GM18868 (cell line): ENCODE data around the gene TRIP12.
"Not testable (repeated sequence)": the region's sequence is repeated elsewhere in the genome, so short reads cannot be mapped to it uniquely, and the experiment has no call there.

Experiments used
- ATAC-seq: cut with Tn5 transposase; IDR thresholded peaks from one replicate; pipeline ENCODE4 v1.9.1; 2021; ENCODE audit warnings: mild to moderate bottlenecking, moderate library complexity; ENCODE audit not compliant: unreplicated experiment

TRIP12 gene

GRCh38 chr2:229921101-229921891 is 513 bp downstream of the TRIP12 start:
- peak; percentile 23 for ATAC-seq

- no peak for ATAC-seq
These were observed 1.7 kb downstream of the TRIP12 start for GRCh38 chr2:229920011-229920641.

GRCh38 chr2:229917793-229918192 is 4.0 kb downstream of the TRIP12 start:
- ATAC-seq, result no peak

GRCh38 chr2:229914171-229914570 is 7.6 kb downstream of the TRIP12 start:
- no peak for ATAC-seq

- ATAC-seq, result peak; percentile 61
These were observed 10.9 kb downstream of the TRIP12 start for GRCh38 chr2:229910832-229911412.

GRCh38 chr2:229910147-229910831 is 11.5 kb downstream of the TRIP12 start:
- ATAC-seq, result peak; percentile 11

GRCh38 chr2:229909090-229909489 is 12.7 kb downstream of the TRIP12 start:
- no peak for ATAC-seq

- no peak for ATAC-seq
These were observed 16.2 kb downstream of the TRIP12 start for GRCh38 chr2:229905601-229906000.

- ATAC-seq, result no peak
These were observed 18.8 kb downstream of the TRIP12 start for GRCh38 chr2:229903037-229903436.

GRCh38 chr2:229901819-229902218 is 20.0 kb downstream of the TRIP12 start:
- no peak for ATAC-seq

- not testable (repeated sequence) for ATAC-seq
These were observed 21.3 kb downstream of the TRIP12 start for GRCh38 chr2:229900514-229900913.

- ATAC-seq, result no peak
These were observed 21.8 kb downstream of the TRIP12 start for GRCh38 chr2:229900012-229900411.

- no peak for ATAC-seq
These were observed 22.2 kb downstream of the TRIP12 start for GRCh38 chr2:229899604-229900003.

- no peak for ATAC-seq
These were observed 25.0 kb downstream of the TRIP12 start for GRCh38 chr2:229896857-229897256.

GRCh38 chr2:229889023-229889422 is 32.8 kb downstream of the TRIP12 start:
- ATAC-seq, result no peak

- no peak for ATAC-seq
These were observed 33.8 kb downstream of the TRIP12 start for GRCh38 chr2:229888031-229888430.

GRCh38 chr2:229887441-229887840 is 34.4 kb downstream of the TRIP12 start:
- no peak for ATAC-seq

GRCh38 chr2:229884775-229885699 is 36.8 kb downstream of the TRIP12 start:
- peak; percentile 84 for ATAC-seq

- ATAC-seq, result no peak
These were observed 39.2 kb downstream of the TRIP12 start for GRCh38 chr2:229882583-229882982.

- no peak for ATAC-seq
These were observed 40.8 kb downstream of the TRIP12 start for GRCh38 chr2:229880892-229881586.
